K562 treated with DMSO at 1 percent for 4 hours (cell line): ENCODE measurements around the gene MARCKS. TPM values are rescaled to one million over a fixed set of nuclear protein-coding genes. Genes with fewer than 3 reads are reported as not detected.

Experiments
- total RNA-seq: library from RNA; unstranded; fragments of 300-600 nt; gene quantifications from 2 replicates; pipeline ENCODE4 v1.2.3, GENCODE V29; 2022; ENCODE audit not compliant: insufficient read depth

MARCKS gene
- 2.6 and 3.9 TPM in 2 replicates for total RNA-seq

GRCh38 chr6:113856625-113857555, at the start of gene MARCKS:
Gene MARCKS, plus strand, starts transcription at chr6:113857345. Its CDS starts 401 bp downstream, at chr6:113857746.

Other genes with a start within 250 kb of the MARCKS start
- gene HDAC2, start 113.8 kb downstream of the MARCKS start, total RNA-seq = 111 and 130 TPM in 2 replicates